AG20443 (cell line): Measurements from ENCODE around the gene CLIC5.

Experiments
- DNase-seq: peaks from one replicate; pipeline ENCODE4 v3.0.0; 2012; ENCODE audit warnings: low spot score, mixed read lengths

Gene CLIC5

DNA sequence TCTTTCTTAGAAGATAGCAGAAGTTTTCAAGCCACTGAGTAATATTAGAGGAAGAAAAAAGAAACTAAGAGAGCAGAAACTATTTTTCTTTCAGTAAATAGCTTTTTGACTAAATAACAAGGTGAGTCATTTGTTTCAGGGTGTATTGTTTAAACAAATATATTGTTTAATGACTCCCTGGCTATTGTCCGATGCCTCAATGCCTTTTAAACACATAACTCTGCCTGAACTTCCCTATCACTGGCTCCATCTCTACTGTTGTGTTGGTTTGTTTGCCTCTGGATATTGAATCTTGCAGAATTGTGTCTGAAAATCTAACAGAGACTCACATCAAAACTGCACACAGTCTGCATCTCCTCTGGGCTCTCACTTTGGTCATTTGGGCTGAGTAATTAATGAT is 19.6 kb upstream of the CLIC5 start:
- DNase-seq, result no peak

DNA sequence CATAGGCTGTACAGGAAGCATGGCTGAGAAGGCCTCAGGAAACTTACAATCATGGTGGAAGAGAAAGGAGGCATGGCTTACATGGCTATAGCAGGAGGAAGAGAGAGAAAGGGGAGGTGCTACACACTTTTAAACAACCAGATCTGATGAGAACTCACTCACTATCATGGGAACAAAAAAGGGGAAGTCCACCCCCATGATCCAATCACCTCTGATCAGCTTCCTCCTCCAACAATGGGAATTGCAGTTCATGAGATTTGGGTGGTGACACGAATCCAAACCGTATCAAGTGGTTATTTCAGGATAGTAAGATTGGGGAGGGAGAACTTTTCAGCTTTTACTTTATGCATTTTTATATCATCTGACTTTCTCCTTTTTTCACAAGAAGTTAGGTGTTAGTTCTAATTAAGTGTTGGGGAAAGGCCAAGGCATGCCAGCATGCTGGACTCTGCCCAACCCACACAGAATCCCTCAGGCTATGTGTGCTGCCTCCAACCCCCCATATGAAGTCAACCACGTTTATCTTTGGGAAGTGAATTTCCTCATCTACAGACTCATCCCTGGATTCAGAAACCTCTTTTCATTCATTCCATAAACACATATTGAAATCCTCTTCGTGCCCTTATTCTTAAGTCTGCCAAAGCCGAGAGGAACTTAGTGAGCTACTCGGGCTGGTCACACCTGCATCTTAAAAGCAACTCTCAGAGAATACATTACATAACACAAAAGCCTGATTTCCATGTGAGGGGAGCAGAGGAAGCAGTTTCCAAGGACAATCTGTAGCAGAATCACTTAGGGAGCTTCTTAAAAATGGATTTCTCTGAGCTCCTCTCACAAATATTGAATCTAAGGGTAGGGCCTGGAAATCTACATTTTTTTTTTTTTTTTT is 16.7 kb upstream of the CLIC5 start:
- DNase-seq, result no peak

DNA sequence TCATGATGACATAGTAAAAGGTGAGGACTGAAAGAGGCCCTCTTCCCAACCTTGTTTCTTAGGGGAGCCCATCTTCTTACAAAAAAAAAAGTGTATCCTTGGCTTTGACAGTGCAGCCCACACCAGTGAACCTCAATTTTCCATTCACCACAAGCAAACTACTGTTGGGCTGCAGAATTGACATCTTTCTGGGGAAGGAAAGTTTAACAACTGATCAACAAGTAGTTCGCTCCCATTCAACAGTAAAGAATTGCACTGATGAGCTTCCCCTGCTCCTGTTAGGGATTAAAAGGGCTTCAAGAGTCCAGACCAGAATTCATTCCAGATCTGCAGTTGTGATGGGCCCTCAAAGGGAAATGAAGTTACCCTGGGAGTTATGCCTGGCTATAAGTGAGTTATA is 13.9 kb upstream of the CLIC5 start:
- DNase-seq, result no peak

DNA sequence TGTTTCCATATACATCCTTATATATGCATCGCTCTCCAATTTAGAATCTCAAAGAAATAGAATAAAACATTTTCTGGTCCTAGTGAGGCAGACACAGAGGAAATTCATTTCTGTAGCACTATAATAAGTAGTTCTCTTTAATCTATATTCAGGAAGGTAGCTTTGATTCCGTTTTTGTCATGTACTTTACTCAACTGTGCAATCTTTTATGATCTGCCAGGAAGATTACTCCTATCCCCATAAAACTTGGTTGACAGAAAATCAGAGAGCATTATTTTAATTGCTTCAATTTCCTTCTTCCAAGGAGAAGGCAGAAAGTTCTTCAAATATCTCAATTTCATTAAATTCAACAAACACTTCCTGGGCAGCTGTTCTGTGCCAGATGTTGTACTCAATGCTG is 10.6 kb upstream of the CLIC5 start:
- DNase-seq, result no peak

DNA sequence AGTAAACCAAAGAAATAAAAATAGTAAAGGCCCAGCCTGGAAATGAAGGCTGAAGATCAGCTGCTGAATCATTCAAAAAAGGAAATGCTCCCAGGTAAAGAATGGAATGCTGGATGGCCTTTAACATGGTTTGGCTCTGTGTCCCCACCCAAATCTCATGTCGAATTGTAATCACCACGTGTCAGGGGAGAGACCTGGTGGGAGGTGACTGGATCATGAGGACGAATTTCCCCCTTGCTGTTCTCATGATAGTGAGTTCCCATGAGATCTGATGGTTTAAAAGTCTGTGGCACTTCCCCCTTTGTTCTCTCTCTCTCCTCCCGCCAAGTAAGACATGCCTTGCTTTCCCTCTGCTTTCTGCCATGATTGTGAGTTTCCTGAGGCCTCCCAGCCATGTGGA is 9.9 kb upstream of the CLIC5 start:
- DNase-seq, result no peak

DNA sequence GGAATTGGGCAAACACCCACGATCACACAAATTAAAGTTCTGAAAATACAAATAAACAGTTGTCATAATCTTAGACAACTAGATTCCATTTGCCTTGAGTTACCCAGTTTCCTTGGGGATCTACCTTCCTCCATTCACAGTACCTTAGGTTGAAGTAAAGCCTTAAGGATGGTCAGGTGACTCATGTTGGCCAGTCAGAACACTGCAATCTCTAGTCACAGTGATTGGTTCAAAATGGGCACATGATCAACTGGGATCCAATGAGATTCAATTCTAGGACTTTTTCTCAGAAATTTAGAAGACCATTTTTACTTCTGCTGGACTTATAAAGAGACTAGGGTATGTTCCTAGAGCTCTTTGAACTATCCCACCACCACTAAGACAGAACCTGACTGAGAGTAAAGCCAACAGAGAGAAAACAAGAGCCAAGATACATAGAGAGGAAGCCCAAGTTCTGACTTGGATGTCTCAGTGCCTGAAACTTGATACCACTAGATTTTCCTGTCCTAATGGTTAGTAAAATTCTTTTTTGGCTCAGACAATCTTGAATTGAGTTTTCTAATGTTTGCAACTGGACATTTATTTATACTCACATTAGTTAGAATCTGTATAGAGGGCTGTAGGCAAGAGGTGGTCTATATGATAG is 8.6 kb upstream of the CLIC5 start:
- DNase-seq, result no peak

DNA sequence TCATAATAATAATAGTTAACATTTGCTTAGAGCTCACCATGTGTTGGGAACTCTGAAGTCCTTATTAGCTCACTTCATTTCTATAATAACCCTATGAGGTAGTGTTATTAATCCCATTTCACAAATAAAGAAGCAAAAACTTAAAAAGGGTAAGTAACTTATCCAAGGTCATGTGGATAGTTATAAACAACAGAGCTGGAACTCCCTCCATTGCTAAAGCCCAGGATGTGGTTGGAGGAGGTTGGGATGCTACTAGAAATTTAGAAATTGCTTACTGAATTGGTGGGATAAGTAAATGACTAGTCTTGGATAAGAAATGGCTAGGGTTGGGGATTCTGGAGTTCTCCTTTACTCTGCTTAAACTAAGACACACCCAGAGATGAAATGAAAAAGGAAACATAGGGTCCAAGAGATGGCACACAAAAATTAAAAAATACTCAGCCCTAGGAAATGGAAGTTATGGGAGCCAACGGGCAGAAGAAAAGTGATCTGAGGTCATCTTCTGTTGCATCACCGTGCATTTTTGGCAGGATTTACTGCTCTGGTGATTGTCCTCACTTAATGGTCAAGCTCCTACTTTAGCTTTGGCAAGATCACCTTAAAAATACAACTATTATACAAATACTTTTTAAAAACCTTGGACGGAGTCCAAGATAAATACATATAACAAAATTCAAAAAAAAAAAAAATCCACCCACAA is 7.7 kb upstream of the CLIC5 start:
- no peak for DNase-seq

DNA sequence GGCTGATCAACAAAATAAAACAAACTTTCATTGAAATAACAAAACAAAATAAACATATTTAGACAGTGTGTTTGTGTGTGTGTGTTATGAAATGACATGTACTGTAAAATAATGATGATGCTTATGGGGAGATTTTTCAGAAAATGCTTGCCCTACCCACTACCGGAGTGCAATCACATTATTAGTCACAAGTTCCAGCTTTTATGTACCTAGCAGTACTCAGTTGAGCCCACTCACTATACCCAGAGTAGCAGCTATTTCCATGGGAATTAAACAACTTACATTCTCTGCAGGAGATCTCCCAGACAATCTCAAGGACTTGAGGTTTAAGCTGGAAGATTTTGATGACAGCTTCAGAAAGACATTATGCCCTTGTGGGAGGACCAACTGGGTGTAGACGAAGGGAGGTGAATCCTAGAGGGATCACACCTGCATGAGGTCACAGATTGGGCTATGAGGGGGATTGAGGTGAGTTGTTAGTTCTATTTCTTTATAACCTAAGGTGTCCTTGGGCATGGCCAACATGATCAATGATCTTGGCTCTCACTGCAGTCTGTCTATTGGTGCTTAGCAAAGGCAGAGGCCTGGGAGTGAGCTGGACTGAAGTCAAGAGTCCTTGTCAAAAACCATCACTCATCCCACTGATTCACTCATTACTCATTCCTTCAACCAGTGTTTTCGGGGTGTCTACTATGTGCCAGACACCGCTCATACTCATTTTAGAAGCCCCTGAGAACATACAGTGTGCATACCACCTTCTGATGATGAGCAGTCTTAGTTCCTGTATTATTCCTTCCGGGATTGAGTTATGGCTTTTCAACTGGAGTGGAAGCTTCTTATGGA is 6.7 kb upstream of the CLIC5 start:
- DNase-seq, result no peak

DNA sequence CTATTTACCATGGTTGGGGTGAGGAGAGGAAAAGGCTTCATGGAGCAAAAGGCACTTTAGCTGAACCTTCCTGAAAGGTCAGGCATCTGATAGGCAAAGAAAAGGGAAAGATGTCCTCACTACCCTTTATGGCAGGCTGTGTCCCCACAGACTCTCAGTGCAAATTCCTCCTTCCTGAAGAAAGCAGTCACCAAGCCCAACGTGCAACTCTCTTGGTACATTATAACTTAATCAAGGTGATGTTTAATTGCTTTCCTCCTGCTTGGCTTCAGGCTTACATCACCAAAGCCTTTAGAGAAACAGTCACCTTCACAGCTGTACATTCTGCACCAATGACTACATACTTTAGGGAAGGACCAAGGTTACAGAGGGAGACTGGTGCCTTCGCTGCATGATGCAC is 2.1 kb upstream of the CLIC5 start:
- no peak for DNase-seq

DNA sequence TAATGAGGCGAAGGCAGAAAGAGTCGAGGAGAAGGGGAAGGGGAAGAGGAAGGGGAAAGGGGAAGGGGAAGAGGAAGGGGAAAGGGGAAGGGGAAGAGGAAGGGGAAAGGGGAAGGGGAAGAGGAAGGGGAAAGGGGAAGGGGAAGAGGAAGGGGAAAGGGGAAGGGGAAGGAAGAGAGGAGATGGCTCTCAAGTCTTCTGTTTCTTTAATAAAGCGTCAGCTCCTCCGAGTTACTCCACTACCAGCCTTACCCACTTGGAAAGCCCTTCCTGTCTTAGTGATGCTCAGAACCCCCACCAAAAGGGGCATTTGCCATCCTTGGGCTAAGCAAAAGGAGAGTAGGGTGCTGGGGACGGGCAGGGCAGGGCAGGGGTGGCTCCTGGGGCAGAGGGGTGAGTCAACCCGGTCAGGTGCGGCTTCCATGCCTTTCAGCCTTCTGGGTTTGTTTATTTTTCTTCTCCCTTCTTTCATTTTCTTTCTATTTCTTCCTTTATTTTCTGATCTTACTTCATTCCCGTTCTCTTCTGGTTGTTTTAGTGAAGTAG is 476 bp upstream of the CLIC5 start:
- DNase-seq, result no peak

DNA sequence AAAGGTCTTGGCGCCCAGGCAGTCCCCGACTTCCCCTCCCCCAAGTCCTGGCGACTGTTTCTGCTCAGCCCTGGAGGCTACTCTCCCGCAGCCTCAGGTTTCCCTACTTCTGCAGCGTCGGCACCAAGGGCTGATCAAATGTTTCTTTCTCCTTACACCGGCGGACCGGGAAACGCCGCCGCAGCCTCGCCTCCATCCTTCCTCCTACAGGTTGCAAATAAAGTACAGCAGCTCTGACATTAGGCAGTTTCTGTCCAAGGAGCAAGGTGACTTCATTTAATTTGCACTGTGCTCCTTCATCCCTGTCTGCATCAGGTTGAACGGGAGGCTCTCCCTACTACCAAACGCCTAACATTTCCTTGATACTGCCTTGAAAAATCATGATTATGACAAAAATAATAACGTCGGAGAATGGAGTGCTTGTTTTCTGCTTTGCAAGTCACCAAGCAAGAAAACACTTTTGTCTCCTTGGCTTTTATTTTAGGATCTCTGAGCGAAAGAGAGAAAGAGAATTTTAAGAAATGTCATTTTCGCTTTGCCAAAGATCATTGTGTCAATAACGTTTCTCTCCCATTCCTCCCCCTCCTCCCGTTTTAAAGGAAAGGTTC is 1.0 kb downstream of the CLIC5 start:
- peak; percentile 19 for DNase-seq

DNA sequence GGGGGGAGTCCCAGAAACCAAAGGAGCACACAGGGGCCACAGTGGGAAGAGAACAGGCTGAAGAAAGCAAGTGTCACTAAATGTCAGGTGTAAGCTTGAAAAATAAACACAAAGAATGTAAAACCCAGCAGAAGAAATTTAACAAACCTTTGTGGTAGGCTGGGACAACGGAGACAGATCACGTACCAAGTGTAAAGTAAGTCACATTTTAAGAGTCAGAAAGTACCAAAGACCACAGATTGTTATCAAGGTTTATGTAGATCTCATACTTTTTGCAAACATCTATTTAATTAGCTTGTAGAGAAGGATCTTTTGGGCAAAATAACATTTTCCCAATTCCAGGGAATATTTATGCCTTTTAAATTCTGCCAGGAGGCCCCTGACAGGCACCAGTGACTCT is 1.6 kb downstream of the CLIC5 start:
- DNase-seq, result no peak

DNA sequence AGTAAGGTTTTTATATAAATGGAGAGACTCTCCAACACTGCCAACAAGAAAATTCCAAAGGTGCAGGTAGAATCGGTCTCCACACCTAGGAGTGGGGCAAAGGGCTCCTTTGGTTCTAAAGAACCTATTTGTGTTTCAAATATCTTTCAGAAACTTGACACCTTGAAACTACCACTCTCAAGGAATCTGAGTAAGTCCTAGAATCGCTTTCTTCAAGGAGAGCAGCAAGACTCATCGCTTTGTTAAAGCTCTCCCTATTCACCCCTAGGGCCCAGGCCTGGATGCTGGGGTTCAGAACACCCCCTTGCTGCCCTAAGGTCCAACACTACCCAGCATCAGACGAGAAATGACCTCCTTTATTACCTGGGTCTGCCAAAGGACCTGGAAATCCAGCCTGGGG is 2.0 kb downstream of the CLIC5 start:
- no peak for DNase-seq

DNA sequence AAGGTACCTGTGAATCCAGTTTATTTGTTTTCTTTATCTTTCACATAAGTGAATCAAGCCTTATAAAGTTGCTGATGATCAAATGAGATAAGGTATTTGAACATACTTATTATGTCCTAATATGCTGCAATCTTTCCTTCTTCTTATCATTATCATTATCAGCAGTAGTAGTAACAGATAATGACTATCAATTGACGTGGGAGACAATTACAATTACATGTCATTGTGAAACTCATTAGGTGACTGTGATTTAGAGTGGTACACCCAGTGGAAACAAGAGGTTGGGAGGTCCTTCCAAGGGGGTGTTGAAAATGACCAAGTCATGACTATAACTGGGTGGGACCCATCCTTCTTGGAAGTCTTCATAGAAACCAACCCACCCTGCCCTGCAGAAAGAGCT is 2.8 kb downstream of the CLIC5 start:
- no peak for DNase-seq

DNA sequence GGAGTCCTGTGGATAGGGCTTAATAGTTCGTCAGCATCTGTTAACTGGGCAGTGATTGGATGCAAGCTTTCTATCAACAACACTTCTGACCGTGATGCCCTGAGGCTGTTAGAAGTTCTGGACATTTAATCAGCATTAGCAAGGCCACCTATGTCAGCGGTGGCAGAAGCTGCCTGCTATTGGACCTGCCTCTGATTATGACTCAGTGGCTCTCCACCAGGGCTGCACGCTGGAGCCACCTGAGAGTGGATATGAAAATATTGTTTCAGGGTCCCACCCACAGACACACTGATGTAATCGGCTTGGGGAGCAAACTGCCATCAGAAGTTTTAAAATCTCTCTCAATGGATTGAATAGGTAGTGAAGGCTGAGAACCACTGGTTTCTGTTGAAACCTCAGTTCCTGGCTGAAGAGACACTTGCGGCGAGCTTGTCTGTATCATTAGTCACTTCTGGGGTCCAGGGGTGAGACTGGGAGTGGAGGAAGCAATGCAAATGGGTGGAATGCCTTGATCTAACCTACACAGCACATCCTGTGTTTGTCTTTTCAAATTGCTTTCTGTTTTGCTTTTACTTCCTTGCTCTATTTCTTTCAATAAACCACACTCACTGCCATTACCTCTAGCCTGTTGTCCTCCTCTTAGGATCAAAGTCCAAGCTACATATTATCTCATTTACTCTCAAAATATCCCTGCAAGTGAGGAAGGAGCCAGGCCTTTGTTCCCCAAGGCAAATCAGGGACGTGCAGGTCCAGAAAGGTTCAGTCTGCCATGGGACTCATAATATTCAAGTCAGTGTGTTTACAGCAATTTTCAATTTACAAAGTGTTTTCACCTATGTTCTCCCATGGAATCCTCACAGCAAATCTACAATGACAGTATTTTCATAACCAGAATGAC is 4.2 kb downstream of the CLIC5 start:
- no peak for DNase-seq

DNA sequence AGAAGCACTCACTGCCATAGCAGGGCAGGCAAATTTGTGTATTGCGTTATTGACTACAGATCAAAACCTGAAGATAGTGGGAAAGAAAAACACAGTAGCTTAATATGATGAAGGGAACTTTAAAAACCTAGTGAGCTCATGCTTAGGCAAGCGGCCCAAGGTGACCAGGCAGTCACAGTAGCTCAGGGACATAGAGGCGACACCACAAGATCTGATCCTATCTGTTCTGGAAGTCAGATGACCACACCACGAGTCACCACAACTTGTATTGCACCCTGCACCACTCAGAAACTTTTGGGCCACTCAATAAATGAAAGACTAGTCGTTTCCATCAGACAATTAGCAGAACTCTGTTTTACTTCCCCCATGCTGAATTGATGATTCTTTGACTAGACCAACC is 4.9 kb downstream of the CLIC5 start:
- no peak for DNase-seq

DNA sequence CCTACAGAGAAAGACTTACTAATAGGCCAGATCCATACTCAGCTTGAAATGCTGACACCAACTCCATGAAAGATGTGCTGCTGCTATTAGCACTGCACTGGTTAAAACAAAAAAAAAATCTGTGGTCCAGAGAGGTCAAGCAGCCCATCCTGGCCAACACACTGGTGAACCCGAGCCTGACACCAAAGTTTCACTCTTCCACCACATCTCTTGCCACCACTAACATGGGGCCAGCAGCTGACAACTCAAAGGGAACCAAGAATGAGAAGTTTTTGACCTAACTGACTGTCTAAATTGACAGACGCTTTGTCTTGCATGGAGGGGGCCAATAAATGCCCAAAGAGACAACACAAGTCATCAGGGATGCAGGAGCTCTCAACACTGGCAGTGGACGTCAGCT is 5.4 kb downstream of the CLIC5 start:
- no peak for DNase-seq

DNA sequence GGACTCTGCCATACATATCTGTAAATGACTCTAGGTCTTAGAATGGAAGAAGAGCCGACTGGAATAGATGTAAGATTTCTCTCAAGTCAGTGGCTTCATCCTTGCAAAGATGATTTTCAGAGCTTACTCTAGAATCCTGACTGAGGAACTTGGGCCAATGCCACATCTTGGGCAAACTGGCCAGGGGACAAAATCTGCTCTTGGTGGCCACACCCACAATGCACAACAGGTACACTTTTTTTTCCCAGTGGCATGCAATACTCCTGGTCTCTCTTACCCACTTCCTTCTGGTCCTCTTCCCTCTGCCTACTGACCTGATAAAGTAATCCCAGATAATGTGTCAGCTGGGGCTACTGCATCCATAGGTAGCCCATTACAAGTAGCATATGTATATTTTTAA is 13.4 kb downstream of the CLIC5 start:
- DNase-seq, result no peak

DNA sequence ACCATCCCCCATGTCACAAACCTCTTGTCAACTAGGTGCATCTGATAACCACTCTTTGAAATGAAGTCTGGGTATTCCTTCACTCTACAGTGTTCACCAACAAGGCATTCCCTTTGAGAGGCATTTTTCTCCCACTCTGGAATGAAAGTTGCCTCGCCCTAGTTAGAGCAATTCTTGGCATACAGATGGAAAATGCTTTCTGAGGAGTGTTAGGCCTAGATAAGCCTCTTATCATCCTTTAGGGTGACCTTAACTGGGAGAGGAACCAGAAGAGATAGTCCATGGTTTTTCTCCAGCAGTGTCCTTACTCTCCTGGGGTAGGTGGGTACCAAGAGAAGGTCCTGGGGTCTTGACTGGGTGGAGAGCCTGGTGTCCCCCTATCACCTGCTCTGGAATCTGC is 14.8 kb downstream of the CLIC5 start:
- DNase-seq, result no peak

DNA sequence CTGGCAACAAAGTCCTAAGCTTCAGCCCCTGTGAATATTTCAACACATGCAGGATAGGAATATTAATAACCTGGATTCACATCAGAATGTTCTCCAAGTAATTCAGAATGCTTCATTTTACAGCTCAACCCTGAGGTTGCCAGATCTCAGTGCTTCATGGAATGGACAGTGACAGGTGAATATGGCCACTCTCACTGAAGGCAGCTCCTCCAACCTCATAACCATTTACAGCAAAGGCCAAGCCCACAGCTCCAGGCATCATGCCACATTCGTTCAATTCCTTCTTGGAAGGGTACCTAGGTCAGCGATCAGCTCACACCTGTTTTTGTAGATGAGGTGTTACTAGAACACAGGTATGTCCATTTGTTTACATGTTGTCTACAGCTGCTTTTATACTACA is 17.1 kb downstream of the CLIC5 start:
- DNase-seq, result no peak
